A673 (cell line): ENCODE measurements around the gene UBE3B. TPM values are rescaled to one million over a fixed set of nuclear protein-coding genes. Genes with fewer than 3 reads are reported as not detected.

Source experiments
- BruUV-seq: library from RNA; stranded (reverse); fragments of 400-500 nt; replicated peaks from 2 replicates; lab custom pipeline; 2021; lab: Mats Ljungman, UMichigan
- CTCF ChIA-PET: fragments of 300-600 bp; sonication (Branson Sonifier 250); formaldehyde crosslinking; loops from one replicate; lab custom pipeline; 2022; ENCODE audit warnings: antibody characterized with exemption; lab: Charles Lee
- POLR2A ChIA-PET: fragments of 300-600 bp; sonication (Branson Sonifier 250); formaldehyde crosslinking; loops from one replicate; lab custom pipeline; 2022; ENCODE audit warnings: antibody characterized with exemption; ENCODE audit not compliant: low non-redundant PET; lab: Charles Lee
- DNase-seq: peaks from one replicate; pipeline ENCODE4 v3.0.0-alpha.2; 2015; ENCODE audit warnings: low spot score
- H3K27ac ChIP-seq: fragments of 200-600 bp; sonication (generic); 2 replicates; pipeline ENCODE4 v1.5.1; 2016; ENCODE audit warnings: mixed run types, low read depth, mild to moderate bottlenecking, mixed read lengths, antibody characterized with exemption, low read length; ENCODE audit not compliant: poor library complexity, severe bottlenecking
- H3K27me3 ChIP-seq: fragments of 200-600 bp; sonication (generic); replicated peaks from 2 replicates; pipeline ENCODE4 v1.6.1; 2017; ENCODE audit warnings: mixed run types, low read depth, mild to moderate bottlenecking, mixed read lengths, antibody characterized with exemption, low read length; ENCODE audit not compliant: insufficient read depth, poor library complexity
- H3K36me3 ChIP-seq: fragments of 200-600 bp; sonication (generic); 2 replicates; pipeline ENCODE4 v1.6.1; 2016; ENCODE audit warnings: mixed run types, mild to moderate bottlenecking, mixed read lengths, antibody characterized with exemption, low read length; ENCODE audit not compliant: insufficient read depth, poor library complexity, severe bottlenecking
- H3K4me1 ChIP-seq: fragments of 200-600 bp; sonication (generic); 2 replicates; pipeline ENCODE4 v1.6.1; 2017; ENCODE audit warnings: mixed run types, mild to moderate bottlenecking, mixed read lengths, antibody characterized with exemption, low read length; ENCODE audit not compliant: insufficient read depth, poor library complexity, severe bottlenecking
- H3K4me3 ChIP-seq: fragments of 200-600 bp; sonication (generic); 2 replicates; pipeline ENCODE4 v1.5.1; 2016; ENCODE audit warnings: low read depth, mixed run types, mild to moderate bottlenecking, mixed read lengths, low read length; ENCODE audit not compliant: poor library complexity, severe bottlenecking
- H3K9me3 ChIP-seq: fragments of 200-600 bp; sonication (generic); 2 replicates; pipeline ENCODE4 v1.6.1; 2016; ENCODE audit warnings: mixed run types, low read depth, mild to moderate bottlenecking, mixed read lengths, antibody characterized with exemption, low read length; ENCODE audit not compliant: poor library complexity, severe bottlenecking
- CTCF ChIP-seq: fragments of 300-800, 200-600 bp; sonication (generic); conservative IDR thresholded peaks from 2 replicates; pipeline ENCODE4 v1.5.1; 2017; ENCODE audit warnings: low read depth, mild to moderate bottlenecking, antibody characterized with exemption, low read length, moderate library complexity, mixed read lengths
- EZH2 ChIP-seq: fragments of 200-600 bp; sonication (generic); IDR thresholded peaks from 2 replicates; pipeline ENCODE4 v1.6.1; 2017; ENCODE audit warnings: borderline replicate concordance, low read depth, mild to moderate bottlenecking, mixed read lengths, antibody characterized with exemption, low read length; ENCODE audit not compliant: poor library complexity, severe bottlenecking
- intact Hi-C: fragments of 100-400 bp; cut with micrococcal nuclease; formaldehyde crosslinking; loops from one replicate; pipeline ENCODE4 v1.10.0; 2022; ENCODE audit not compliant: unreplicated experiment
- total RNA-seq: library from RNA; stranded (reverse); gene quantifications from 2 replicates; pipeline ENCODE4 v1.2.3, GENCODE V29; 2021

UBE3B gene
- total RNA-seq, 1 experiment from 2014 or later, result 29.2 TPM

GRCh38 chr12:109550281-109550680 lies 72.8 kb downstream of the UBE3B start:
- POLR2A ChIA-PET, result no interaction called here
- no peak overlapping the region for H3K4me3 ChIP-seq
- no peak overlapping the region for H3K27ac ChIP-seq
- H3K4me1 ChIP-seq, result no peaks in the 10 kb centered on the region
- BruUV-seq, result no TSS peak
- CTCF ChIA-PET, result interaction anchor here (0.7 kb wide), 1 partner anchor 225 kb away, joined by 3 read pairs; no protein-coding TSS in a partner anchor
- TF ChIP-seq CTCF (no peak), EZH2 (no peak)
- no peaks in the 10 kb centered on the region for H3K9me3 ChIP-seq
- no peaks in the 10 kb centered on the region for H3K36me3 ChIP-seq
- intact Hi-C loops, result no loop called here
- peaks cover 9% of the 10 kb centered on the region for H3K27me3 ChIP-seq
- no peak for DNase-seq

GRCh38 chr12:109551108-109551507 lies 73.7 kb downstream of the UBE3B start:
- Histone ChIP-seq H3K4me3 (no peak overlapping the region), H3K27ac (no peak overlapping the region), H3K27me3 (peaks cover 9% of the 10 kb centered on the region), H3K36me3 (no peaks in the 10 kb centered on the region), H3K9me3 (no peaks in the 10 kb centered on the region), H3K4me1 (no peaks in the 10 kb centered on the region)
- DNase-seq, result no peak
- ChIA-PET CTCF (no interaction called here), POLR2A (no interaction called here)
- TF ChIP-seq CTCF (no peak), EZH2 (no peak)
- BruUV-seq, result no TSS peak
- intact Hi-C loops, result no loop called here

- TF ChIP-seq EZH2 (no peak), CTCF (no peak)
- H3K4me1 ChIP-seq, result no peaks in the 10 kb centered on the region
- no peaks in the 10 kb centered on the region for H3K9me3 ChIP-seq
- ChIA-PET CTCF (no interaction called here), POLR2A (interaction anchor here (0.6 kb wide), 1 partner anchor 43 kb away, joined by 3 read pairs; no protein-coding TSS in a partner anchor)
- no peak for DNase-seq
- peaks cover 9% of the 10 kb centered on the region for H3K27me3 ChIP-seq
- no TSS peak for BruUV-seq
- no peak overlapping the region for H3K4me3 ChIP-seq
- H3K36me3 ChIP-seq, result no peaks in the 10 kb centered on the region
- no peak overlapping the region for H3K27ac ChIP-seq
- intact Hi-C loops, result no loop called here
Observed at GRCh38 chr12:109552971-109553370, 75.5 kb downstream of the UBE3B start.
